HCT116 (cell line): ENCODE measurements around the gene MCC. TPM values are rescaled to one million over a fixed set of nuclear protein-coding genes. Genes with fewer than 3 reads are reported as not detected.

Source experiments
- ATAC-seq: fragments of 200-7000 bp; cut with Tn5 transposase; 2 replicates; pipeline ENCODE4 v1.9.1; 2020; ENCODE audit warnings: mild to moderate bottlenecking, moderate library complexity
- BruUV-seq: library from RNA; stranded (reverse); fragments of 400-500 nt; replicated peaks from 2 replicates; lab custom pipeline; 2021; lab: Mats Ljungman, UMichigan
- CTCF ChIA-PET: fragments of 300-600 bp; sonication (Branson Sonifier 250); formaldehyde crosslinking; loops from one replicate; lab custom pipeline; 2021; ENCODE audit warnings: antibody characterized with exemption; lab: Charles Lee
- POLR2A ChIA-PET: fragments of 300-600, 350-600 bp; sonication (Branson Sonifier 250); formaldehyde crosslinking; loops from one replicate; lab custom pipeline; 2021; ENCODE audit warnings: antibody characterized with exemption; lab: Charles Lee
- RAD21 ChIA-PET, 2 experiments: fragments of 300-600 bp; sonication (Branson Sonifier 250); formaldehyde crosslinking; loops; one replicate each; lab custom pipeline; 2023; ENCODE audit warnings: low total read pairs in 2 of 2; ENCODE audit not compliant: uncharacterized antibody in 2 of 2, unreplicated experiment in 2 of 2, low non-redundant PET in 1 of 2; lab: Charles Lee
- DNase-seq: peaks from one replicate; pipeline ENCODE4 v3.0.0-alpha.2; 2010; ENCODE audit warnings: low read depth, low spot score
- H2AFZ ChIP-seq: fragments of 200-600 bp; shearing (Covaris generic), sonication (generic); 2 replicates; pipeline ENCODE4 v1.6.1; 2017; ENCODE audit warnings: low read depth, mixed run types, mixed read lengths, antibody characterized with exemption, low read length; ENCODE audit not compliant: poor library complexity, severe bottlenecking
- H3K27ac ChIP-seq: 2 replicates; pipeline ENCODE4 v1.5.1; 2012; ENCODE audit warnings: low read depth, low read length
- H3K27me3 ChIP-seq: fragments of 200-600 bp; sonication (generic); 2 replicates; pipeline ENCODE4 v1.6.1; 2016; ENCODE audit warnings: mixed run types, low read length, mixed read lengths; ENCODE audit not compliant: insufficient read depth
- H3K36me3 ChIP-seq, 2 experiments: fragments of 200-500 bp in 1 of 2; fragments of 200-600 bp in 1 of 2; sonication (Bioruptor generic) in 1 of 2; sonication (generic) in 1 of 2; 2 replicates each; pipeline versions ENCODE4 v1.5.1 to v1.6.1; 2014 to 2016; ENCODE audit warnings: low read length in 2 of 2, inconsistent platforms in 1 of 2, mixed read lengths in 1 of 2, mixed run types in 1 of 2; ENCODE audit not compliant: insufficient read depth in 2 of 2, control insufficient read depth in 1 of 2
- H3K4me1 ChIP-seq, 2 experiments: fragments of 200-600 bp in 1 of 2; sonication (generic) in 1 of 2; 2 replicates each; pipeline versions ENCODE4 v1.5.1 to v1.6.1; 2012 to 2017; ENCODE audit warnings: low read length in 2 of 2, inconsistent platforms in 1 of 2, mild to moderate bottlenecking in 1 of 2, mixed read lengths in 1 of 2, mixed run types in 1 of 2, moderate library complexity in 1 of 2; ENCODE audit not compliant: insufficient read depth in 2 of 2, control insufficient read depth in 1 of 2
- H3K4me2 ChIP-seq: fragments of 200-600 bp; sonication (generic); 2 replicates; pipeline ENCODE4 v1.6.1; 2017; ENCODE audit warnings: mixed run types, low read length, mixed read lengths
- H3K4me3 ChIP-seq, 2 experiments: fragments of 200-600 bp in 1 of 2; sonication (generic) in 1 of 2; replicated peaks in 1 of 2; 2 replicates each; pipeline ENCODE4 v1.5.1; 2011 to 2016; ENCODE audit warnings: low read length in 2 of 2, control low read depth in 1 of 2, low read depth in 1 of 2, mild to moderate bottlenecking in 1 of 2, mixed read lengths in 1 of 2, mixed run types in 1 of 2
- H3K79me2 ChIP-seq: fragments of 200-600 bp; sonication (generic); 2 replicates; pipeline ENCODE4 v1.6.1; 2017; ENCODE audit warnings: mild to moderate bottlenecking, mixed run types, low read length, moderate library complexity, mixed read lengths; ENCODE audit not compliant: insufficient read depth
- H3K9ac ChIP-seq: fragments of 200-600 bp; sonication (generic); 2 replicates; pipeline ENCODE4 v1.6.1; 2016; ENCODE audit warnings: low read length, mixed read lengths
- H3K9me2 ChIP-seq: fragments of 200-600 bp; sonication (generic), shearing (Covaris generic); 2 replicates; pipeline ENCODE4 v1.6.1; 2017; ENCODE audit warnings: mixed run types, mild to moderate bottlenecking, moderate library complexity; ENCODE audit not compliant: insufficient read depth
- H3K9me3 ChIP-seq, 2 experiments: fragments of 200-500 bp in 1 of 2; fragments of 200-600 bp in 1 of 2; sonication (Bioruptor generic) in 1 of 2; sonication (generic) in 1 of 2; 2 replicates each; pipeline ENCODE4 v1.6.1; 2014 to 2017; ENCODE audit warnings: low read length in 2 of 2, mixed read lengths in 2 of 2, inconsistent platforms in 1 of 2, low read depth in 1 of 2, mild to moderate bottlenecking in 1 of 2, mixed run types in 1 of 2, moderate library complexity in 1 of 2; ENCODE audit not compliant: control insufficient read depth in 1 of 2, insufficient read depth in 1 of 2
- H4K20me1 ChIP-seq: fragments of 200-600 bp; sonication (generic), shearing (Covaris generic); 2 replicates; pipeline ENCODE4 v1.6.1; 2017; ENCODE audit warnings: mixed run types, mild to moderate bottlenecking, moderate library complexity; ENCODE audit not compliant: insufficient read depth
- EGR1 ChIP-seq: IDR thresholded peaks from 2 replicates; pipeline ENCODE4 v1.6.1; 2012; ENCODE audit warnings: low read depth
- ELF1 ChIP-seq: IDR thresholded peaks from 2 replicates; pipeline ENCODE4 v1.6.1; 2012; ENCODE audit warnings: low read depth, borderline replicate concordance
- JUND ChIP-seq: IDR thresholded peaks from 2 replicates; pipeline ENCODE4 v1.6.1; 2012
- POLR2A ChIP-seq: IDR thresholded peaks from 2 replicates; pipeline ENCODE4 v1.7.0; 2011; ENCODE audit warnings: borderline replicate concordance; ENCODE audit not compliant: insufficient read depth, insufficient read length; ENCODE audit errors: extremely low read depth
- RAD21 ChIP-seq: IDR thresholded peaks from 2 replicates; pipeline ENCODE4 v1.6.1; 2012; ENCODE audit warnings: low read depth, mild to moderate bottlenecking
- SP1 ChIP-seq: IDR thresholded peaks from 2 replicates; pipeline ENCODE4 v1.6.1; 2012; ENCODE audit warnings: low read depth
- SRF ChIP-seq: IDR thresholded peaks from 2 replicates; pipeline ENCODE4 v1.6.1; 2012; ENCODE audit warnings: low read depth
- TCF7L2 ChIP-seq: IDR thresholded peaks from 2 replicates; pipeline ENCODE4 v1.7.0; 2011; ENCODE audit warnings: borderline replicate concordance, inconsistent platforms; ENCODE audit not compliant: insufficient read depth, insufficient read length; ENCODE audit errors: extremely low read depth
- intact Hi-C: fragments of 100-400 bp; cut with micrococcal nuclease; formaldehyde crosslinking; loops from 2 replicates; pipeline ENCODE4 v1.10.0; 2022
- total RNA-seq: library from RNA; stranded (reverse); gene quantifications from one replicate; pipeline ENCODE4 v1.2.1, GENCODE V29; 2021; ENCODE audit not compliant: unreplicated experiment
- TF ChIP-seq, protein P1 (sequence below): IDR thresholded peaks from 2 replicates; pipeline ENCODE4 v1.6.1; 2012
- TF ChIP-seq, protein P2 (sequence below): IDR thresholded peaks from 2 replicates; pipeline ENCODE4 v1.6.1; 2012; ENCODE audit warnings: low read depth

The MCC gene
- total RNA-seq, 1 experiment from 2014 or later, result 20.1 TPM

DNA sequence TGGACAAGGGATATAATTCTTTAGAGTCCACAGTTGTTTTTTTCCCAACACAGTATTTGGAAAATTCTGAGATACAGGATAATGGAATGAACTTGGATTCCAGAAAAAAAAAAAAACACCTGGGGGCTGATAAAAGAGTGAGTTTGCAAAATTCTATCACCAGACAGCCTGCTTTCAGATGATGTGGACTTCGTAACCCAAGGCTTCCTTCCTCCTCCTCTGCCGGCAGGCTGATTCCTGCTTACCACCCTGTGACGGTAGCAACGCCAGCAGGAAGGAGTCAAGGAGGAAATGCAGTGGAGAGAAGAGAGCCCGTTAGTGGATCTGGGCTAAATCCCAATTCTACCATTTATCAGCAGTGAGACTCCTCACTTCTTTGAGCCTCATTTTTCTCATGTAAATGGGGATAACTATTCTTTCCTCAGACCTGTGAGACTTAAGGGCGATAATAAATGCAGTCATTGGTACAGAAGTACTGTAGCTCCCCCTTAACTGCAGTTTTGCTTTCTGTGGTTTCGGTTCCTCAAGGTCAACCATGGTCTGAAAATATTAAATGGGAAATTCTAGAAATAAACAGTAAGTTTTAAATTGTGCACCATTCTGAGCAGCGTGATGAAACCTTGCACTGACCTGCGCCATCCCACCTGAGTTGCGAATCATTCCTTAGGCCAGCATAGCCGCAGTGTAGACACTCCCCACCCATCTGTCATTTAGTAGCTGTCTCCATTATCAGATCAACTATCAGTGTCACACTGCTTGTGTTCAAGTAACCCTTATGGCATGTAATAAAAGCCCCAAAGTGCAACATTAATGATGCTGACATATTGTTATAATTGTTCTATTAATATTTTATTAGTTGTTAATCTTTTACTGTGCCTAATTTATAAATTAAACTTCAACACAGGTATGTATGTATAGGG, 440.3 kb downstream of the MCC start:
- Histone ChIP-seq H2AFZ (no peak overlapping the region), H3K4me3 (no peak overlapping the region), H3K27me3 (no peaks in the 10 kb centered on the region), H4K20me1 (no peaks in the 10 kb centered on the region), H3K36me3 (0 out of 4 replicates have a peak, but pooled peaks cover 0 to 4% of the 10 kb centered on the region in 2 experiments), H3K9me3 (no peaks in the 10 kb centered on the region), H3K4me1 (peaks cover 6 to 19% of the 10 kb centered on the region in 2 experiments; a peak in 3 of 4 replicates), H3K27ac (no peak overlapping the region), H3K79me2 (no peaks in the 10 kb centered on the region), H3K4me2 (peak overlapping the region; percentile 41), H3K9ac (no peak overlapping the region), H3K9me2 (no peaks in the 10 kb centered on the region)
- ChIA-PET CTCF (no interaction called here), POLR2A (no interaction called here), RAD21 (no interaction called here)
- ATAC-seq (no peak), DNase-seq (no peak)
- TF ChIP-seq, protein P1, sequence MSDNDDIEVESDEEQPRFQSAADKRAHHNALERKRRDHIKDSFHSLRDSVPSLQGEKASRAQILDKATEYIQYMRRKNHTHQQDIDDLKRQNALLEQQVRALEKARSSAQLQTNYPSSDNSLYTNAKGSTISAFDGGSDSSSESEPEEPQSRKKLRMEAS, result no peak
- TF ChIP-seq EGR1 (no peak), SRF (no peak), TCF7L2 (no peak), RAD21 (no peak), SP1 (no peak), JUND (no peak), POLR2A (no peak), ELF1 (no peak)
- TF ChIP-seq, protein P2, sequence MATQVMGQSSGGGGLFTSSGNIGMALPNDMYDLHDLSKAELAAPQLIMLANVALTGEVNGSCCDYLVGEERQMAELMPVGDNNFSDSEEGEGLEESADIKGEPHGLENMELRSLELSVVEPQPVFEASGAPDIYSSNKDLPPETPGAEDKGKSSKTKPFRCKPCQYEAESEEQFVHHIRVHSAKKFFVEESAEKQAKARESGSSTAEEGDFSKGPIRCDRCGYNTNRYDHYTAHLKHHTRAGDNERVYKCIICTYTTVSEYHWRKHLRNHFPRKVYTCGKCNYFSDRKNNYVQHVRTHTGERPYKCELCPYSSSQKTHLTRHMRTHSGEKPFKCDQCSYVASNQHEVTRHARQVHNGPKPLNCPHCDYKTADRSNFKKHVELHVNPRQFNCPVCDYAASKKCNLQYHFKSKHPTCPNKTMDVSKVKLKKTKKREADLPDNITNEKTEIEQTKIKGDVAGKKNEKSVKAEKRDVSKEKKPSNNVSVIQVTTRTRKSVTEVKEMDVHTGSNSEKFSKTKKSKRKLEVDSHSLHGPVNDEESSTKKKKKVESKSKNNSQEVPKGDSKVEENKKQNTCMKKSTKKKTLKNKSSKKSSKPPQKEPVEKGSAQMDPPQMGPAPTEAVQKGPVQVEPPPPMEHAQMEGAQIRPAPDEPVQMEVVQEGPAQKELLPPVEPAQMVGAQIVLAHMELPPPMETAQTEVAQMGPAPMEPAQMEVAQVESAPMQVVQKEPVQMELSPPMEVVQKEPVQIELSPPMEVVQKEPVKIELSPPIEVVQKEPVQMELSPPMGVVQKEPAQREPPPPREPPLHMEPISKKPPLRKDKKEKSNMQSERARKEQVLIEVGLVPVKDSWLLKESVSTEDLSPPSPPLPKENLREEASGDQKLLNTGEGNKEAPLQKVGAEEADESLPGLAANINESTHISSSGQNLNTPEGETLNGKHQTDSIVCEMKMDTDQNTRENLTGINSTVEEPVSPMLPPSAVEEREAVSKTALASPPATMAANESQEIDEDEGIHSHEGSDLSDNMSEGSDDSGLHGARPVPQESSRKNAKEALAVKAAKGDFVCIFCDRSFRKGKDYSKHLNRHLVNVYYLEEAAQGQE, result no peak
- intact Hi-C loops, result no loop called here
- no TSS peak for BruUV-seq
